HepG2 (cell line): ENCODE measurements around the gene RPL35. TPM values are rescaled to one million over a fixed set of nuclear protein-coding genes. Genes with fewer than 3 reads are reported as not detected.

ENCODE experiments used
- ATAC-seq: fragments of 200-7000 bp; cut with Tn5 transposase; 3 replicates; pipeline ENCODE4 v1.9.1; 2020; ENCODE audit warnings: mild to moderate bottlenecking, moderate library complexity
- Bru-seq: library from RNA; stranded (reverse); fragments of 400-500 nt; gene quantifications from one replicate; lab custom pipeline; 2021; lab: Mats Ljungman, UMichigan
- BruChase-seq, 2 experiments: library from RNA; stranded (reverse); fragments of 400-500 nt; gene quantifications; one replicate each; lab custom pipeline; 2021; lab: Mats Ljungman, UMichigan
- BruUV-seq: library from RNA; stranded (reverse); fragments of 400-500 nt; replicated peaks from 2 replicates; lab custom pipeline; 2021; lab: Mats Ljungman, UMichigan
- CTCF ChIA-PET: fragments of 300-600 bp; formaldehyde crosslinking; extraction: SDS; loops from one replicate; lab custom pipeline; 2021; ENCODE audit warnings: low total read pairs, inconsistent platforms, low intra/inter-chr PET ratio; lab: Yijun Ruan, JAX
- POLR2A ChIA-PET: fragments of 350-600 bp; sonication (Branson Sonifier 250); formaldehyde crosslinking; loops from one replicate; lab custom pipeline; 2020; ENCODE audit warnings: antibody characterized with exemption, inconsistent platforms; lab: Yijun Ruan, JAX
- DNase-seq: peaks from one replicate; pipeline ENCODE4 v3.0.0-alpha.2; 2015; ENCODE audit warnings: low spot score
- FAIRE-seq: peaks from 3 replicates; lab custom pipeline; 2011; peaks lifted over from hg19 to GRCh38; lab: Jason Lieb, UNC
- H2AFZ ChIP-seq: one replicate; pipeline ENCODE4 v1.6.1; 2011; ENCODE audit warnings: low read length, inconsistent platforms
- H3K27ac ChIP-seq: fragments of 300-600 bp; 3 replicates; pipeline ENCODE4 v1.8.0; 2011; ENCODE audit warnings: mixed run types, mild to moderate bottlenecking, mixed read lengths, low read length, inconsistent platforms; ENCODE audit not compliant: insufficient read depth; ENCODE audit errors: extremely low read length
- H3K27me3 ChIP-seq, 2 experiments: fragments of 200-600 bp in 1 of 2; 2 replicates in 1 of 2; 3 replicates in 1 of 2; pipeline versions ENCODE4 v1.6.0 to v1.8.0; 2011; ENCODE audit warnings: low read length in 2 of 2, mild to moderate bottlenecking in 2 of 2, moderate library complexity in 2 of 2, inconsistent platforms in 1 of 2; ENCODE audit not compliant: insufficient read depth in 2 of 2, control insufficient read depth in 1 of 2
- H3K36me3 ChIP-seq, 2 experiments: fragments of 200-600 bp in 1 of 2; replicated peaks in 1 of 2; 2 replicates in 1 of 2; 3 replicates in 1 of 2; pipeline versions ENCODE4 v1.5.1 to v1.8.0; 2011; ENCODE audit warnings: low read length in 2 of 2, inconsistent platforms in 1 of 2; ENCODE audit not compliant: insufficient read depth in 2 of 2, control insufficient read depth in 1 of 2
- H3K4me1 ChIP-seq: 2 replicates; pipeline ENCODE4 v1.5.1; 2012; ENCODE audit warnings: low read length, inconsistent platforms; ENCODE audit not compliant: insufficient read depth
- H3K4me2 ChIP-seq: 2 replicates; pipeline ENCODE4 v1.6.0; 2011; ENCODE audit warnings: low read depth, low read length, inconsistent platforms
- H3K4me3 ChIP-seq, 3 experiments: fragments of 200-600 bp in 1 of 3; sonication (generic), shearing (Covaris generic) in 1 of 3; replicated peaks in 1 of 3; 2 replicates each; pipeline ENCODE4 v1.5.1; 2011 to 2016; ENCODE audit warnings: low read length in 3 of 3, inconsistent platforms in 2 of 3, low read depth in 2 of 3, mild to moderate bottlenecking in 2 of 3, control low read depth in 1 of 3, mixed read lengths in 1 of 3; ENCODE audit not compliant: insufficient read depth in 1 of 3
- H3K79me2 ChIP-seq: one replicate; pipeline ENCODE4 v1.6.1; 2011; ENCODE audit warnings: low read length, inconsistent platforms; ENCODE audit not compliant: insufficient read depth
- H3K9ac ChIP-seq: 2 replicates; pipeline ENCODE4 v1.6.0; 2011; ENCODE audit warnings: mild to moderate bottlenecking, low read depth, low read length, inconsistent platforms; ENCODE audit not compliant: insufficient read depth
- H3K9me3 ChIP-seq: 2 replicates; pipeline ENCODE4 v1.5.1; 2012; ENCODE audit warnings: mild to moderate bottlenecking, low read length
- H4K20me1 ChIP-seq: 2 replicates; pipeline ENCODE4 v1.6.0; 2011; ENCODE audit warnings: inconsistent platforms, mild to moderate bottlenecking, low read length, moderate library complexity; ENCODE audit not compliant: insufficient read depth
- CAMTA2 ChIP-seq: sonication (generic); formaldehyde crosslinking; IDR thresholded peaks from 2 replicates; pipeline ENCODE4 v1.4.0; 2020; ENCODE audit warnings: mild to moderate bottlenecking, missing genetic modification reagents, borderline replicate concordance
- CBX5 ChIP-seq: sonication (generic); formaldehyde crosslinking; IDR thresholded peaks from 2 replicates; pipeline ENCODE4 v1.4.0; 2020; ENCODE audit warnings: missing genetic modification reagents, borderline replicate concordance
- HOXA5 ChIP-seq: sonication (generic); formaldehyde crosslinking; IDR thresholded peaks from 2 replicates; pipeline ENCODE4 v1.4.0; 2020; ENCODE audit warnings: missing genetic modification reagents
- KLF12 ChIP-seq: sonication (generic); formaldehyde crosslinking; IDR thresholded peaks from 2 replicates; pipeline ENCODE4 v1.4.0; 2020; ENCODE audit warnings: missing genetic modification reagents, borderline replicate concordance
- KLF9 ChIP-seq: IDR thresholded peaks from 2 replicates; pipeline ENCODE4 v1.6.1; 2016; ENCODE audit warnings: low read depth
- PHF20 ChIP-seq: sonication (generic); formaldehyde crosslinking; IDR thresholded peaks from 2 replicates; pipeline ENCODE4 v1.5.0; 2020; ENCODE audit warnings: mild to moderate bottlenecking, missing genetic modification reagents
- RXRB ChIP-seq: IDR thresholded peaks from 2 replicates; pipeline ENCODE4 v1.6.1; 2016; ENCODE audit warnings: borderline replicate concordance, missing genetic modification reagents, missing compliant biosample characterization
- SALL2 ChIP-seq: sonication (generic); formaldehyde crosslinking; IDR thresholded peaks from 2 replicates; pipeline ENCODE4 v1.8.1; 2023; ENCODE audit warnings: mild to moderate bottlenecking, missing genetic modification reagents, inconsistent platforms
- ZFP90 ChIP-seq: sonication (generic); formaldehyde crosslinking; IDR thresholded peaks from 2 replicates; pipeline ENCODE4 v1.8.0; 2022; ENCODE audit warnings: missing genetic modification reagents, mild to moderate bottlenecking, inconsistent platforms, borderline replicate concordance
- ZNF329 ChIP-seq: sonication (generic); formaldehyde crosslinking; IDR thresholded peaks from 2 replicates; pipeline ENCODE4 v1.9.0; 2021; ENCODE audit warnings: low read depth, mild to moderate bottlenecking, missing genetic modification reagents
- ZNF484 ChIP-seq: sonication (generic); formaldehyde crosslinking; IDR thresholded peaks from 2 replicates; pipeline ENCODE4 v1.5.1; 2020; ENCODE audit warnings: mild to moderate bottlenecking, low read depth, missing genetic modification reagents, borderline replicate concordance
- ZNF558 ChIP-seq: sonication (generic); formaldehyde crosslinking; IDR thresholded peaks from 2 replicates; pipeline ENCODE4 v1.9.0; 2022; ENCODE audit warnings: mild to moderate bottlenecking, missing genetic modification reagents, borderline replicate concordance
- ZNF577 ChIP-seq: sonication (generic); formaldehyde crosslinking; IDR thresholded peaks from 2 replicates; pipeline ENCODE4 v1.4.0; 2020; ENCODE audit warnings: mild to moderate bottlenecking, low read depth, missing genetic modification reagents, borderline replicate concordance
- WGBS: methylation state at CpG from one replicate; pipeline ENCODE4 v1.1.6; 2017; ENCODE audit warnings: low lambda C conversion rate; 5-methylcytosine and 5-hydroxymethylcytosine counted together
- in situ Hi-C: cut with HindIII; loops from 2 replicates; pipeline ENCODE4 v1.10.0; 2017; ENCODE audit warnings: low pct_unique_long_range_greater_than_20kb; ENCODE audit not compliant: extremely low pct_ligation_motif_present
- intact Hi-C: fragments of 100-400 bp; cut with micrococcal nuclease; formaldehyde crosslinking; loops from one replicate; pipeline ENCODE4 v1.10.0; 2022; ENCODE audit not compliant: unreplicated experiment
- long read RNA-seq, 2 experiments: library from RNA in 1 of 2; library from polyadenylated mRNA in 1 of 2; stranded (forward) in 1 of 2; unstranded in 1 of 2; transcript quantifications; one replicate each; pipeline ENCODE4 v2.0.0, GENCODE V29; 2019 to 2022
- polyA minus RNA-seq, 3 experiments: library from RNA; depleted of rRNA, polyadenylated mRNA; stranded (reverse); fragments of >200 nt; gene quantifications; 2 replicates each; pipeline ENCODE4 v1.2.3, GENCODE V29; 2011; ENCODE audit warnings: low replicate concordance in 1 of 3
- polyA plus RNA-seq, 8 experiments: library from polyadenylated mRNA; depleted of rRNA in 3 of 8; stranded (reverse) in 7 of 8; unstranded in 1 of 8; fragments of >200 nt; fragmentation: Illumina TruSeq in 4 of 8; extraction: Trizol in 4 of 8; gene quantifications; 2 replicates each; pipeline versions ENCODE4 v1.2.1 to v1.2.3, GENCODE V29; 2011 to 2016; ENCODE audit warnings: low read depth in 4 of 8, missing spikeins in 1 of 8, mixed read lengths in 1 of 8; ENCODE audit not compliant: insufficient read depth in 1 of 8
- total RNA-seq, 5 experiments: library from RNA; depleted of rRNA; stranded (reverse); fragments of >200 nt; fragmentation: Illumina TruSeq; extraction: Trizol; gene quantifications; 2 replicates each; pipeline ENCODE4 v1.2.3, GENCODE V29; 2016; ENCODE audit warnings: low read depth in 1 of 5

RPL35 gene
- total RNA-seq (2016; rRNA removed; fragmentation: Illumina TruSeq; extraction: Trizol) (2,153 and 2,627 TPM in 2 replicates), polyA plus RNA-seq (2011; rRNA removed) (2,935 and 3,116 TPM in 2 replicates), polyA minus RNA-seq (2011; rRNA and poly(A)+ RNA removed; ENCODE audit: low replicate concordance) (387 and 1,363 TPM in 2 replicates), Bru-seq, nascent RNA (percentile 99 among the genes with signal in this experiment), BruChase-seq, experiment 1, labeled RNA remaining after a 6-hour chase (percentile 99 among the genes with signal in this experiment), BruChase-seq, experiment 2, labeled RNA remaining after a 2-hour chase (percentile 99 among the genes with signal in this experiment)
- 3,385 and 3,407 TPM in 2 replicates for total RNA-seq (2016; cell fraction: cytosol; rRNA removed; fragmentation: Illumina TruSeq; extraction: Trizol; ENCODE audit: low read depth)
- 2,139 and 2,989 TPM in 2 replicates for total RNA-seq (2016; cell fraction: insoluble cytoplasmic fraction; rRNA removed; fragmentation: Illumina TruSeq; extraction: Trizol)
- 3,807 and 4,143 TPM in 2 replicates for total RNA-seq (2016; cell fraction: membrane; rRNA removed; fragmentation: Illumina TruSeq; extraction: Trizol)
- 683 and 708 TPM in 2 replicates for total RNA-seq (2016; cell fraction: nucleus; rRNA removed; fragmentation: Illumina TruSeq; extraction: Trizol)
- polyA plus RNA-seq (2011; cell fraction: cytosol; rRNA removed) = 2,953 and 3,054 TPM in 2 replicates
- 616 and 803 TPM in 2 replicates for polyA plus RNA-seq (2011; cell fraction: nucleus; rRNA removed)
- polyA plus RNA-seq (2012) = 2,083 and 2,112 TPM in 2 replicates
- 3,684 and 3,704 TPM in 2 replicates for polyA plus RNA-seq (2016; cell fraction: cytosol; fragmentation: Illumina TruSeq; extraction: Trizol; ENCODE audit: low read depth)
- polyA plus RNA-seq (2016; cell fraction: insoluble cytoplasmic fraction; fragmentation: Illumina TruSeq; extraction: Trizol; ENCODE audit: low read depth) = 2,597 and 2,813 TPM in 2 replicates
- polyA plus RNA-seq (2016; cell fraction: membrane; fragmentation: Illumina TruSeq; extraction: Trizol; ENCODE audit: low read depth) = 3,334 and 3,770 TPM in 2 replicates
- polyA plus RNA-seq (2016; cell fraction: nucleus; fragmentation: Illumina TruSeq; extraction: Trizol; ENCODE audit: insufficient read depth, low read depth) = 1,227 and 1,286 TPM in 2 replicates
- polyA minus RNA-seq (2011; cell fraction: cytosol; rRNA and poly(A)+ RNA removed) = 205 and 223 TPM in 2 replicates
- polyA minus RNA-seq (2011; cell fraction: nucleus; rRNA and poly(A)+ RNA removed) = 118 and 163 TPM in 2 replicates
- long read RNA-seq, experiment 1, transcript RPL35-203 (3 exons, 785 nt) = minor isoform, 224 of 1,553 reads
- long read RNA-seq, experiment 1, transcript RPL35-201 (4 exons, 455 nt) = major isoform, 1,327 of 1,553 reads
- long read RNA-seq, experiment 1, partial matches to known transcripts = 0 of 1,553 reads
- long read RNA-seq, experiment 1, other reads (novel, unspliced or antisense) = 2 of 1,553 reads
- long read RNA-seq, experiment 2, transcript RPL35-201 (4 exons, 455 nt) = major isoform, 1,802 of 2,395 reads
- long read RNA-seq, experiment 2, transcript RPL35-203 (3 exons, 785 nt) = minor isoform, 538 of 2,395 reads
- long read RNA-seq, experiment 2, partial matches to known transcripts = 30 of 2,395 reads
- long read RNA-seq, experiment 2, other reads (novel, unspliced or antisense) = 25 of 2,395 reads

DNA sequence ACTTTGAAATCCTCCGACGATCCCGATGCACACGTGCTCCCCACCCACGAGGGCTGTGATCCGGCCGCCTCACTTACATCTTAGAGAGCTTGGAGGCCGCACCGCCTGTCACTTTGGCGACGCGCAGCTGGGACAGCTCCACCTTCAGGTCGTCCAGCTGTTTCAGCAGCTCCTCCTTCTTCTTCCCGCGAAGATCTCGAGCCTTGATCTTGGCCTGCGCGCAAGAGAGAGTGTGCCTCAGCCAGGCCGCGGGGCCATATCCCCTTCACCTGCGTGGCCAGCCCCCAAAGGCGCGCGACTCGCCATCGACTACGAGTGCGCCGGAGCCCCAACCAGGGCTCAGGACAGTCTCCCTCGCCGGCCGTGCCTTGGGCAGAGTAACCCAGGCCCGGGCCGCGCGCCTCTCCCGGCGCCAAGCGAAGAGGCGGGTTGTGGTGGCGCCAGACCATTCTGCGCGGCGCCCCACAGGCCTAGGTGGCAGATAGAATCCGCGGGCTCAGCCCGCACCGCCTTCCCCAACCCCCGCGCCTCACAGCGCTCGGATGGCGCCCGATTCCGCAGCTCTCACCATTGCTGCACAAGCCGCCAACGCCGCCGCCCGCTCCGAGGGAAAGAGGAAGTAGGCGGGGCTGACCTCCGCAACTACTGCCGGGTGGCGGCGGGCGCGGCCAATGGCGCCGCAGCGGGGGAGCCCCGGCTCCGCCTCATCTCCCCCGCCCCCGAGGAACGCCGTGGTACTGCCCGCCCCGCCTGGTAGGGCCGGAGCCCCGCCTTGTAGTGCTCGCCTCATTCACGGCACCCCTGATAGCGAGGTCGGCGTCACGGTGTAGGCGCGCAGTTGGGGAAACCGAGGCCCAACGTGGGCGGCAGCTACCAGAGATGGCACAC lies at the start of gene RPL35, which contains the start of gene ARPC5L:
Gene RPL35, minus strand, starts transcription at position 616 of the 888 bp plus-strand sequence. Its CDS starts 45 bp downstream, at position 571.
Gene ARPC5L, plus strand, starts transcription at position 789 of the 888 bp plus-strand sequence. CDS start 7,161 bp downstream, outside the sequence.
- ATAC-seq = peak; percentile 90
- peak within 1 kb of the TSS; percentile 70 for H2AFZ ChIP-seq
- H4K20me1 ChIP-seq = peaks cover 43% of the 10 kb centered on the region
- in situ Hi-C loops (no loop called here), intact Hi-C loops (loop anchor here (10.0 kb wide), 1 partner anchor 283 kb away; the partner anchor contains the start of gene SCAI)
- DNase-seq = peak; percentile 78
- no peaks in the 10 kb centered on the region for H3K9me3 ChIP-seq
- peak within 1 kb of the TSS; percentile 98 for H3K4me2 ChIP-seq
- ChIA-PET POLR2A (interaction anchor here (0.6 to 4.1 kb wide), 22 partner anchors 9 to 380 kb away, joined by 3 to 26 read pairs (median 4); partner anchors contain the start of genes GOLGA1, HSPA5, NR6A1 and WDR38), CTCF (no interaction called here)
- WGBS = 0% methylated on average over 14 of the region's 92 CpGs
- peaks cover 29% of the 10 kb centered on the region for H3K79me2 ChIP-seq
- peaks cover 44% of the 10 kb centered on the region for H3K4me1 ChIP-seq
- peaks cover 17 to 37% of the 10 kb centered on the region in 2 experiments for H3K36me3 ChIP-seq
- TSS peak; percentile 63 for BruUV-seq
- H3K27ac ChIP-seq = peak within 1 kb of the TSS; percentile 95
- H3K27me3 ChIP-seq = no peaks in the 10 kb centered on the region; a peak in 1 of 5 replicates
- FAIRE-seq = peak; percentile 36
- H3K9ac ChIP-seq = peak within 1 kb of the TSS; percentile 96
- peak within 1 kb of the TSS; percentile 89 to 97 (median 91) for H3K4me3 ChIP-seq
- TF ChIP-seq SALL2 (CRISPR knock-in tag) = peak; percentile 94
- TF ChIP-seq RXRB = peak; percentile 59; the same call in 1 of the 2 replicates
- TF ChIP-seq PHF20 (CRISPR knock-in tag) = peak; percentile 90
- no peak; the same call in 1 of the 2 replicates for TF ChIP-seq HOXA5 (CRISPR knock-in tag)
- no peak; the same call in 1 of the 2 replicates for TF ChIP-seq CBX5 (CRISPR knock-in tag)
- TF ChIP-seq ZFP90 (CRISPR knock-in tag) = peak; percentile 91; the same call in 1 of the 2 replicates
- no peak for TF ChIP-seq KLF9 (CRISPR knock-in tag)
- TF ChIP-seq ZNF484 (CRISPR knock-in tag) = no peak; the same call in 1 of the 2 replicates
- TF ChIP-seq ZNF329 (CRISPR knock-in tag) = no peak
- TF ChIP-seq ZNF577 (CRISPR knock-in tag) = no peak
- 0 out of 2 replicates have a peak, but pooled peaks have one; percentile 22 for TF ChIP-seq CAMTA2
- peak; percentile 24 for TF ChIP-seq KLF12 (CRISPR knock-in tag)
- peak; percentile 98; the same call in 1 of the 2 replicates for TF ChIP-seq ZNF558
